Thymus (tissue), 11 donors: ENCODE results near the gene UBE2D2. TPM values are rescaled to one million over a fixed set of nuclear protein-coding genes. Genes with fewer than 3 reads are reported as not detected.
"Not testable (repeated sequence)": the region's sequence is repeated elsewhere in the genome, so short reads cannot be mapped to it uniquely, and the experiment has no call there.

ENCODE experiments used
- DNase-seq, 9 donors: peaks; one replicate each; pipeline ENCODE4 v3.0.0-alpha.2; 2013; ENCODE audit warnings: low spot score in 9 of 9, low read depth in 6 of 9, missing footprints in 1 of 9
- H3K27ac ChIP-seq, 2 donors: one replicate each; pipeline ENCODE4 v1.5.1; 2013; ENCODE audit warnings: control low read depth in 1 of 2, low read depth in 1 of 2, low read length in 1 of 2, mild to moderate bottlenecking in 1 of 2, moderate library complexity in 1 of 2
- H3K27me3 ChIP-seq, 2 donors: one replicate each; pipeline ENCODE4 v1.5.1; 2013; ENCODE audit warnings: low read length in 1 of 2; ENCODE audit not compliant: control insufficient read depth in 2 of 2, insufficient read depth in 1 of 2
- H3K36me3 ChIP-seq, 2 donors: one replicate each; pipeline ENCODE4 v1.5.1; 2013; ENCODE audit warnings: low read length in 1 of 2, mild to moderate bottlenecking in 1 of 2, moderate library complexity in 1 of 2; ENCODE audit not compliant: control insufficient read depth in 2 of 2, insufficient read depth in 2 of 2
- H3K4me1 ChIP-seq, 2 donors: one replicate each; pipeline ENCODE4 v1.5.1; 2013; ENCODE audit warnings: low read length in 2 of 2; ENCODE audit not compliant: control insufficient read depth in 2 of 2, insufficient read depth in 2 of 2
- H3K4me3 ChIP-seq, 2 donors: one replicate each; pipeline ENCODE4 v1.5.1; 2013; ENCODE audit warnings: low read length in 2 of 2, control low read depth in 1 of 2, mild to moderate bottlenecking in 1 of 2
- H3K9me3 ChIP-seq, 2 donors: one replicate each; pipeline ENCODE4 v1.5.1; 2013; ENCODE audit warnings: low read length in 1 of 2, mild to moderate bottlenecking in 1 of 2; ENCODE audit not compliant: control insufficient read depth in 2 of 2, insufficient read depth in 1 of 2
- WGBS: extraction: QIAGEN DNeasy Blood & Tissue Kit; methylation state at CpG from one replicate; pipeline ENCODE4 v1.1.7; 2013; 5-methylcytosine and 5-hydroxymethylcytosine counted together
- polyA plus RNA-seq: library from polyadenylated mRNA; stranded (reverse); fragments of 200-250 nt; gene quantifications from one replicate; pipeline ENCODE4 v1.2.3, GENCODE V29; 2013
- total RNA-seq: library from RNA; stranded (reverse); fragments of 120-200 nt; gene quantifications from one replicate; pipeline ENCODE4 v1.2.4, GENCODE V29; 2013
- donor health status: healthy.

UBE2D2 gene
- total and polyA plus RNA-seq, 2 donors, result 147 to 150 TPM

GRCh38 chr5:139523635-139524445 is 37.3 kb upstream of the UBE2D2 start:
- Histone ChIP-seq H3K27me3 (no peaks in the 10 kb centered on the region), H3K4me3 (no peak overlapping the region), H3K4me1 (no peaks in the 10 kb centered on the region), H3K36me3 (no peaks in the 10 kb centered on the region), H3K27ac (no peak overlapping the region), H3K9me3 (no peaks in the 10 kb centered on the region)
- no peak for DNase-seq
- 96% methylated on average over 10 of the region's 10 CpGs for WGBS

- H3K36me3 ChIP-seq, result no peaks in the 10 kb centered on the region
- no peak for DNase-seq
- H3K27ac ChIP-seq, result no peak overlapping the region
- H3K9me3 ChIP-seq, result no peaks in the 10 kb centered on the region
- no peak overlapping the region for H3K4me3 ChIP-seq
- no peaks in the 10 kb centered on the region for H3K27me3 ChIP-seq
- H3K4me1 ChIP-seq, result no peaks in the 10 kb centered on the region
- 97% methylated on average over 4 of the region's 4 CpGs for WGBS
Measured at GRCh38 chr5:139524446-139524845, 36.7 kb upstream of the UBE2D2 start.

DNA sequence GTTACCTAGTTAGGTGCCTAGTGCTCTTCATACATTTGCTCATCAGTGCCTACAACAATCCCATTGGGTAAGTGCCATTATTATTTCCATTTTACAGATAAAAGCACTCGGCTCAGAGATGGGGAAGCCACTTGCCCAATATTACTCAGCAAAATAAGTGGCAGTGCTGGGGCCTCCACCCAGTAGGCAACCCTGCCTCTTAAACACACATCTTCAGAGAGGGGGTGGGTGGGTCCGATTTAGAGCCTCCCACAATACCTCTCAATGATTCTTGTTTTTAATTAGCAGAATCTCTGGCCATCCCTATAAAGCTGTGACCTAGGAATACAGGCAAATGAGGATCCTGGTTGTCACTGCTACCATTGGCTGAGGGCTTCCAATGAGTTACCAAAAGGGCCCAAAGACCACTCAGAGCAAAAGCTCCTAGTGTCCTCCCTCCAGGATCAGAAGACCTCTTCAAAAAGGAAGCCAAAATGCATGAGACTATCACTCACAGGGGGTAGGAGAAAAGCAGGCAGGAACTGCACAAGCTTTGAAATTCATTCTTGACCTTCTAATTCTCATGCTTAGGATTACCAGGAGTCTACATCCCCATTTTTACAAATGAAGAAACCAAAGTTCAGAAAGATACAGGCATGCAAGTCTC is 36.1 kb upstream of the UBE2D2 start:
- no peaks in the 10 kb centered on the region for H3K9me3 ChIP-seq
- no peaks in the 10 kb centered on the region for H3K4me1 ChIP-seq
- 93% methylated on average over 2 of the region's 2 CpGs for WGBS
- no peak overlapping the region for H3K4me3 ChIP-seq
- H3K27ac ChIP-seq, result no peak overlapping the region
- no peaks in the 10 kb centered on the region for H3K27me3 ChIP-seq
- DNase-seq, result no peak
- no peaks in the 10 kb centered on the region for H3K36me3 ChIP-seq

DNA sequence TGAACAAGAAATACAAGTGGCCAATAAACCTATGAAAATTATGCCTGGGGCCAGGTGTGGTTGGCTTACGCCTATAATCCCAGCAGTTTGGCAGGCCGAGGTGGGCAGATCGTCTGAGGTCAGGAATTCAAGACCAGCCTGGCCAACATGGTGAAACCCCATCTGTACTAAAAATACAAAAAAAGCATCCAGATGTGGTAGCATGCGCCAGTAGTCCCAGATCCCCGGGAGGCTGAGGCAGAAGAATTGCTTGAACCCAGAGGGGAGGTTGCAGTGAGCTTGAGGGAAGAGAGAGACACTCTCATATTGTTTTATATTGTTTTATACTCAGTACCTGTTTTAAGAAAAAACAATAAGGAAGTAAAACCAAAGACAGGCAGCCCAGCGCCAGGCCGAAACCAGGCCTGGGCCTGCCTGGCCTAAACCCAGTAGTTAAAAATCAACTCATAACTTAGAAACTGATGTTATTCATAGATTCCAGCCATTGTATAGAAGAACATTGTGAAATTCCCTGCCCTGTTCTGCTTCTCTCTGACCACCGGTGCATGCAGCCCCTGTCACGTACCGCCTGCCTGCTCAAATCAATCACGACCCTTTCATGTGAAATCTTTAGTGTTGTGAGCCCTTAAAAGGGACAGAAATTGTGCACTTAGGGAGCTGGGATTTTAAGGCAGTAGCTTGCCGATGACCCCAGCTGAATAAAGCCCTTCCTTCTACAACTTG is 35.4 kb upstream of the UBE2D2 start:
- not testable (repeated sequence) for H3K4me1 ChIP-seq, H3K4me3 ChIP-seq, H3K36me3 ChIP-seq, H3K27me3 ChIP-seq, DNase-seq, H3K27ac ChIP-seq, H3K9me3 ChIP-seq
- WGBS, result 97% methylated on average over 12 of the region's 12 CpGs

DNA sequence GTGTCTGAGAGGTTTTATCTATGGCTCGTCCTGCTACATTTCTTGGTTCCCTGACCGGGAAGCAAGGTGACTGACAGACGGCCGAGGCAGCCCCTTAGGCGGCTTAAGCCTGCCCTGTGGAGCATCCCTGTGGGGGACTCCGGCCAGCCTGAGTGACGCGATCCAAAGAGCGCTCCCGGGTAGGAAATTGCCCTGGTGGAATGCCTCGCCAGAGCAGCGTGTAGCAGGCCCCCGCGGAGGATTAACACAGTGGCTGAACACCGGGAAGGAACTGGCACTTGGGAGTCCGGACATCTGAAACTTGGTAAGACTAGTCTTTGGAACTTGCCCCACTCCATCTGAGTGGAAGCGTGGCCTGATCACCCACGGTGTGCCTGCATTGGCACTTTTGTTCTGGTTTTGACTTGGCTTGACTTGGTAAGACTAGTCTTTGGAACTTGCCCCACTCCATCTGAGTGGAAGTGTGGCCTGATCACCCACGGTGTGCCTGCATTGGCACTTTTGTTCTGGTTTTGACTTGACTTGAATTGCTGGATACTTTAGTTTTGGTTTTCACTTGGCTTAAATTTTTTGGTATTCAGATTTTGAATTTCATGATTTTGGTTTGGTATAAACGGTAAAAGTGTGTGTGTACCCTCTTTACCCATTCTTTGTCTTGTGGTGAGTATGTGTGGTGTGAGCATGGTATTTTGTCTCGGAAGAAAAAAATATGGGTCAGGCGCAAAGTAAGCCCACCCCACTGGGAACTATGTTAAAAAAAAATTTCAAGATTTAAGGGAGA is 34.6 kb upstream of the UBE2D2 start:
- not testable (repeated sequence) for H3K27ac ChIP-seq, DNase-seq
- 95% methylated on average over 22 of the region's 22 CpGs for WGBS

DNA sequence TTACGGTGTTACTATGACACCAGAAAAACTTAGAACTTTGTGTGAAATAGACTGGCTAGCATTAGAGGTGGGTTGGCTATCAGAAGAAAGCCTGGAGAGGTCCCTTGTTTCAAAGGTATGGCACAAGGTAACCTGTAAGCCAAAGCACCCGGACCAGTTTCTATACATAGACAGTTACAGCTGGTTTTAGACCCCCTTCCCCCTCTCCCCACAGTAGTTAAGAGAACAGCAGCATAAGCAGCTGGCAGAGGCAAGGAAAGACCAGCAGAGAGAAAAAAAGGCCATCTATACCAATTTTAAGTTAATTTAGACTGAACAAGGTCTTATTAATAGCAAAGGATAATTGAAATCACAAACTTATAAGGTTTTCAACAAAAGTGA is 34.1 kb upstream of the UBE2D2 start:
- not testable (repeated sequence) for DNase-seq, H3K27me3 ChIP-seq, H3K4me3 ChIP-seq, H3K9me3 ChIP-seq, H3K27ac ChIP-seq, H3K4me1 ChIP-seq, H3K36me3 ChIP-seq
- WGBS, result 90% methylated on average over 2 of the region's 2 CpGs

More for the DNA sequence above, 34.6 kb upstream of the UBE2D2 start:
- H3K4me3 ChIP-seq, H3K36me3 ChIP-seq, H3K9me3 ChIP-seq, H3K4me1 ChIP-seq, H3K27me3 ChIP-seq: not testable (repeated sequence)

DNA sequence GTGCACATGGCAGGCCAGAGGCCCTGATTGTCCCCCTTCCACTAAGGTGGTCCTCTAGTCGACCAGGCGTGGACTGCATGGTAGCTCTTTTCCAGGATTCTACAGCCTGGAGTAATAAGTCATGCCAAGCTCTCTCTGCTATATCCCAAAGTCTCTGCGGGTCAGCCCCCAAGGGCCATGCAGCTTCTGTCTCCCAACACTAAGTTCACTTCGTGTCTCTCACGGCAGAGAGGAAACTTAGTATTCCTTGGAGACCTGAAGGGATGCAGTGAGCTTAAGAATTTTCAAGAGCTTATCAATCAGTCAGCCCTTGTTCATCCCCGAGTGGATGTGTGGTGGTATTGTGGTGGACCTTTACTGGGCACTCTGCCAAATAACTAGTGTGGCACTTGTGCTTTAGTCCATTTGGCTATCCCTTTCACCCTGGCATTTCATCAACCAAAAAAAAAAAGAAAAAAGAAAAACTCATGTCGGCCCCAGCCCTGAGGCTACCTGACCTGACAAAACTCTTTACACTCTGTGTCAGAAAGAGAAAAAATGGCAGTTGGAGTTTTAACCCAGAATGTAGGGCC is 33.2 kb upstream of the UBE2D2 start:
- not testable (repeated sequence) for H3K36me3 ChIP-seq

DNA sequence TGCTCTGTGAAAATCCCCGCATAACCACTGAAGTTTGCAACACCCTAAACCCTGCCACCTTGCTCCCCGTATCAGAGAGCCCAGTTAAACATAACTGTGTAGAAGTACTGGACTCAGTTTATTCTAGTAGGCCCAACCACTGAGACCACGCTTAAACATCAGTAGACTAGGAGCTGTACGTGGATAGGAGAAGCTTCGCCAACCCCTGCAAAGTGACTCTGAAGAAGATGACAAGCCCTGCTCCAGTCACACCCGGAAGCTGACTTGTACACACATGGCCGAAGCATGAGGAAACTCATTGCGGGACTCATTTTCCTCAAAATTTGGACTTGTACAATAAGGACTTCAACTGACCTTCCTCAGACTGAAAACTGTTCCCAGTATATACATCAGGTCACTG is 32.4 kb upstream of the UBE2D2 start:
- H3K36me3 ChIP-seq, H3K27me3 ChIP-seq, H3K9me3 ChIP-seq, DNase-seq, H3K4me1 ChIP-seq, H3K27ac ChIP-seq, H3K4me3 ChIP-seq: not testable (repeated sequence)
- WGBS, result 97% methylated on average over 8 of the region's 8 CpGs

More for the DNA sequence above, 33.2 kb upstream of the UBE2D2 start:
- H3K27ac ChIP-seq, DNase-seq, H3K4me1 ChIP-seq, H3K9me3 ChIP-seq, H3K4me3 ChIP-seq, H3K27me3 ChIP-seq: not testable (repeated sequence)
- 96% methylated on average over 7 of the region's 7 CpGs for WGBS
